HepG2 (cell line): ENCODE results near the gene MED15. TPM values are rescaled to one million over a fixed set of nuclear protein-coding genes. Genes with fewer than 3 reads are reported as not detected.

Experiments used
- EZH2 ChIP-seq: conservative IDR thresholded peaks from 2 replicates; pipeline ENCODE4 v1.6.1; 2012; ENCODE audit warnings: mild to moderate bottlenecking, low read depth, low read length, moderate library complexity
- FOXP4 ChIP-seq: sonication (generic); formaldehyde crosslinking; IDR thresholded peaks from 2 replicates; pipeline ENCODE4 v1.4.0; 2020; ENCODE audit warnings: missing genetic modification reagents
- HDAC2 ChIP-seq: sonication (generic); formaldehyde crosslinking; IDR thresholded peaks from 2 replicates; pipeline ENCODE4 v1.4.0; 2020; ENCODE audit warnings: missing genetic modification reagents
- HNF1A ChIP-seq, 2 experiments: sonication (generic) in 1 of 2; formaldehyde crosslinking in 1 of 2; IDR thresholded peaks; 2 replicates each; pipeline versions ENCODE4 v1.4.0 to v1.6.1; 2016 to 2020; ENCODE audit warnings: borderline replicate concordance in 1 of 2, low read depth in 1 of 2, mild to moderate bottlenecking in 1 of 2, missing genetic modification reagents in 1 of 2
- HOXA3 ChIP-seq: sonication (generic); formaldehyde crosslinking; IDR thresholded peaks from 2 replicates; pipeline ENCODE4 v1.5.0; 2020; ENCODE audit warnings: missing genetic modification reagents
- KLF6 ChIP-seq: IDR thresholded peaks from 2 replicates; pipeline ENCODE4 v1.8.0; 2016; ENCODE audit warnings: missing biosample characterization, missing genetic modification reagents
- KLF9 ChIP-seq: IDR thresholded peaks from 2 replicates; pipeline ENCODE4 v1.6.1; 2016; ENCODE audit warnings: low read depth
- MAFG ChIP-seq: sonication (generic); formaldehyde crosslinking; IDR thresholded peaks from 2 replicates; pipeline ENCODE4 v1.5.1; 2020; ENCODE audit warnings: mild to moderate bottlenecking, missing genetic modification reagents
- NFKB2 ChIP-seq: sonication (generic); formaldehyde crosslinking; IDR thresholded peaks from 2 replicates; pipeline ENCODE4 v1.4.0; 2020; ENCODE audit warnings: missing genetic modification reagents, borderline replicate concordance
- NRL ChIP-seq: sonication (generic); formaldehyde crosslinking; IDR thresholded peaks from 2 replicates; pipeline ENCODE4 v1.5.0; 2020; ENCODE audit warnings: missing genetic modification reagents, mild to moderate bottlenecking, moderate library complexity, borderline replicate concordance
- REPIN1 ChIP-seq: sonication (generic); formaldehyde crosslinking; IDR thresholded peaks from 2 replicates; pipeline ENCODE4 v1.8.0; 2022; ENCODE audit warnings: missing genetic modification reagents, low read depth, mild to moderate bottlenecking, borderline replicate concordance
- SALL1 ChIP-seq: sonication (generic); formaldehyde crosslinking; IDR thresholded peaks from 2 replicates; pipeline ENCODE4 v1.8.0; 2022; ENCODE audit warnings: mild to moderate bottlenecking, missing genetic modification reagents
- SAP130 ChIP-seq: IDR thresholded peaks from 2 replicates; pipeline ENCODE4 v1.6.1; 2016; ENCODE audit warnings: low read depth
- SKIL ChIP-seq: sonication (generic); formaldehyde crosslinking; IDR thresholded peaks from 2 replicates; pipeline ENCODE4 v1.8.0; 2022; ENCODE audit warnings: missing genetic modification reagents, mild to moderate bottlenecking, moderate library complexity, borderline replicate concordance
- ZC3H4 ChIP-seq: sonication (generic); formaldehyde crosslinking; IDR thresholded peaks from 2 replicates; pipeline ENCODE4 v1.4.0; 2020; ENCODE audit warnings: missing genetic modification reagents, borderline replicate concordance
- ZNF275 ChIP-seq: sonication (generic); formaldehyde crosslinking; IDR thresholded peaks from 2 replicates; pipeline ENCODE4 v1.8.0; 2022; ENCODE audit warnings: missing genetic modification reagents, mild to moderate bottlenecking, inconsistent platforms, borderline replicate concordance
- ZNF33B ChIP-seq: sonication (generic); formaldehyde crosslinking; IDR thresholded peaks from 2 replicates; pipeline ENCODE4 v1.5.1; 2020; ENCODE audit warnings: mild to moderate bottlenecking, missing genetic modification reagents
- ZNF556 ChIP-seq: sonication (generic); formaldehyde crosslinking; IDR thresholded peaks from 2 replicates; pipeline ENCODE4 v1.4.0; 2020; ENCODE audit warnings: mild to moderate bottlenecking, missing genetic modification reagents, borderline replicate concordance
- ZSCAN12 ChIP-seq: sonication (generic); formaldehyde crosslinking; IDR thresholded peaks from 2 replicates; pipeline ENCODE4 v1.9.0; 2021; ENCODE audit warnings: mild to moderate bottlenecking, missing genetic modification reagents
- ZZZ3 ChIP-seq: sonication (generic); formaldehyde crosslinking; IDR thresholded peaks from 2 replicates; pipeline ENCODE4 v1.4.0; 2020; ENCODE audit warnings: missing genetic modification reagents, mild to moderate bottlenecking, borderline replicate concordance
- polyA plus RNA-seq, 8 experiments: library from polyadenylated mRNA; depleted of rRNA in 3 of 8; stranded (reverse) in 7 of 8; unstranded in 1 of 8; fragments of >200 nt; fragmentation: Illumina TruSeq in 4 of 8; extraction: Trizol in 4 of 8; gene quantifications; 2 replicates each; pipeline versions ENCODE4 v1.2.1 to v1.2.3, GENCODE V29; 2011 to 2016; ENCODE audit warnings: low read depth in 4 of 8, missing spikeins in 1 of 8, mixed read lengths in 1 of 8; ENCODE audit not compliant: insufficient read depth in 1 of 8
- total RNA-seq, 5 experiments: library from RNA; depleted of rRNA; stranded (reverse); fragments of >200 nt; fragmentation: Illumina TruSeq; extraction: Trizol; gene quantifications; 2 replicates each; pipeline ENCODE4 v1.2.3, GENCODE V29; 2016; ENCODE audit warnings: low read depth in 1 of 5

Gene MED15
- total and polyA plus RNA-seq, 2 of the 13 experiments (the other 11 are each of a cell fraction or from before 2014, with no cell fraction given): 14.3 to 27.0 TPM

GRCh38 chr22:20591660-20592310, 84.4 kb downstream of the MED15 start (continued):
- TF ChIP-seq FOXP4 (no peak), NRL (peak; percentile 70; the same call in 1 of the 2 replicates), HOXA3 (CRISPR knock-in tag) (peak; percentile 15; the same call in 1 of the 2 replicates), SKIL (CRISPR knock-in tag) (no peak), ZNF33B (no peak), ZZZ3 (CRISPR knock-in tag) (no peak), ZSCAN12 (CRISPR knock-in tag) (no peak), SALL1 (CRISPR knock-in tag) (0 out of 2 replicates have a peak, but pooled peaks have one; percentile 10), ZC3H4 (CRISPR knock-in tag) (no peak), MAFG (CRISPR knock-in tag) (no peak), KLF9 (CRISPR knock-in tag) (no peak), REPIN1 (CRISPR knock-in tag) (0 out of 2 replicates have a peak, but pooled peaks have one; percentile 42), HNF1A (IDR thresholded peaks at IDR 0.05; ENCODE audit: low read depth) (no peak), HNF1A (CRISPR knock-in tag; IDR thresholded peaks at IDR 0.05; ENCODE audit: borderline replicate concordance) (peak; percentile 27; the same call in 1 of the 2 replicates), SAP130 (CRISPR knock-in tag) (peak; percentile 51), KLF6 (CRISPR knock-in tag) (no peak), HDAC2 (CRISPR knock-in tag) (no peak), ZNF275 (CRISPR knock-in tag) (no peak), NFKB2 (CRISPR knock-in tag) (no peak), ZNF556 (no peak; the same call in 1 of the 2 replicates), EZH2 (no peak)
